Breast epithelium (tissue), 4 donors: Measurements from ENCODE around the gene ZNF423. TPM values are rescaled to one million over a fixed set of nuclear protein-coding genes. Genes with fewer than 3 reads are reported as not detected.

Experiments
- DNase-seq, 2 donors: peaks; one replicate each; pipeline ENCODE4 v3.0.0-alpha.2; 2019; ENCODE audit warnings: low spot score in 2 of 2
- H3K27ac ChIP-seq, 2 donors: fragments of 200-600 bp; sonication (generic) in 1 of 2; one replicate each; pipeline ENCODE4 v1.5.1; 2016 to 2019; ENCODE audit warnings: mild to moderate bottlenecking in 1 of 2
- H3K27me3 ChIP-seq, 2 donors: fragments of 200-600 bp; sonication (generic) in 1 of 2; one replicate each; pipeline versions ENCODE4 v1.5.1 to v1.6.0; 2017 to 2019; ENCODE audit warnings: control low read depth in 1 of 2, mild to moderate bottlenecking in 1 of 2
- H3K36me3 ChIP-seq: fragments of 200-600 bp; one replicate; pipeline ENCODE4 v1.5.1; 2019
- H3K4me1 ChIP-seq, 2 donors: fragments of 200-600 bp; sonication (generic); one replicate each; pipeline ENCODE4 v1.5.1; 2016 to 2019; ENCODE audit warnings: control low read depth in 1 of 2
- H3K4me3 ChIP-seq, 3 donors: fragments of 200-600 bp; sonication (generic); 1 replicate in 2 of 3; 2 replicates in 1 of 3; pipeline ENCODE4 v1.5.1; 2016 to 2019; ENCODE audit warnings: mild to moderate bottlenecking in 3 of 3, moderate library complexity in 2 of 3
- H3K9me3 ChIP-seq, 2 donors: fragments of 200-600 bp; sonication (generic) in 1 of 2; one replicate each; pipeline ENCODE4 v1.5.1; 2016 to 2019; ENCODE audit warnings: control low read depth in 1 of 2
- POLR2A ChIP-seq: fragments of 450-650 bp; IDR thresholded peaks from one replicate; pipeline ENCODE4 v1.6.1; 2016; ENCODE audit warnings: antibody characterized with exemption, mild to moderate bottlenecking, moderate library complexity
- POLR2AphosphoS5 ChIP-seq, 3 donors: sonication (generic); formaldehyde crosslinking; IDR thresholded peaks; one replicate each; pipeline ENCODE4 v1.6.1; 2017; ENCODE audit warnings: antibody characterized with exemption in 3 of 3
- intact Hi-C: fragments of 100-400 bp; cut with DNase I; formaldehyde crosslinking; loops from one replicate; pipeline ENCODE4 v1.15.1; 2023; ENCODE audit warnings: low total_unique reads
- total RNA-seq, 3 donors: library from RNA; depleted of rRNA; stranded (reverse); fragments of >200 nt; gene quantifications; one replicate each; pipeline ENCODE4 v1.1.0, GENCODE V29; 2016
- TF ChIP-seq, protein P1 (sequence below), 3 donors: fragments of 450-650 bp; IDR thresholded peaks; one replicate each; pipeline ENCODE4 v1.5.1; 2016 to 2017; ENCODE audit warnings: antibody characterized with exemption in 3 of 3, mild to moderate bottlenecking in 3 of 3, moderate library complexity in 3 of 3

The ZNF423 gene
- total RNA-seq, 3 donors from 2014 or later, result 4.7 to 8.0 (median 5.9) TPM

DNA sequence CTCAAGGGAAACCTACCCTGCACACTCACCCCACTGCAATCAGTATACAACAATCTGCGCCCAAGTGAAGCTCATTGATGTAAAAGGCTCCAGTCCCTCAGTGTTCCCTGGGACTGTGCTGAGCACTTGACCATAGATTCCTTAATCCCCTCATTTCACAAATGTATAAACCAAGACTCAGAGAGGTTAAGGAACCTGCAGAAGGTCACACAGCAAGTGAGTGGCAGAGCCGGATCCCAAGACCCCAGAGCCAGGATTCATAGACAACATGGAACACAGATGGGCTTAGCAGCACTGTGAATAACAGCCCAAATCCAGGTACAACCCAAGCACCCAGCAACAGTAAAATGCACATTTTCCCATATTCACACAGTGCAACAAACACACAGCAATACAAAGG, 256.6 kb downstream of the ZNF423 start:
- no peak for DNase-seq
- no peak overlapping the region for H3K27ac ChIP-seq
- intact Hi-C loops, result no loop called here
- H3K27me3 ChIP-seq, result no peaks in the 10 kb centered on the region
- H3K4me3 ChIP-seq, result no peak overlapping the region
- peaks cover 0 to 4% of the 10 kb centered on the region in 2 donors for H3K4me1 ChIP-seq
- H3K9me3 ChIP-seq, result no peaks in the 10 kb centered on the region
- TF ChIP-seq POLR2A (no peak), POLR2AphosphoS5 (IDR thresholded peaks at IDR 0.05) (no peak)
- TF ChIP-seq, protein P1, sequence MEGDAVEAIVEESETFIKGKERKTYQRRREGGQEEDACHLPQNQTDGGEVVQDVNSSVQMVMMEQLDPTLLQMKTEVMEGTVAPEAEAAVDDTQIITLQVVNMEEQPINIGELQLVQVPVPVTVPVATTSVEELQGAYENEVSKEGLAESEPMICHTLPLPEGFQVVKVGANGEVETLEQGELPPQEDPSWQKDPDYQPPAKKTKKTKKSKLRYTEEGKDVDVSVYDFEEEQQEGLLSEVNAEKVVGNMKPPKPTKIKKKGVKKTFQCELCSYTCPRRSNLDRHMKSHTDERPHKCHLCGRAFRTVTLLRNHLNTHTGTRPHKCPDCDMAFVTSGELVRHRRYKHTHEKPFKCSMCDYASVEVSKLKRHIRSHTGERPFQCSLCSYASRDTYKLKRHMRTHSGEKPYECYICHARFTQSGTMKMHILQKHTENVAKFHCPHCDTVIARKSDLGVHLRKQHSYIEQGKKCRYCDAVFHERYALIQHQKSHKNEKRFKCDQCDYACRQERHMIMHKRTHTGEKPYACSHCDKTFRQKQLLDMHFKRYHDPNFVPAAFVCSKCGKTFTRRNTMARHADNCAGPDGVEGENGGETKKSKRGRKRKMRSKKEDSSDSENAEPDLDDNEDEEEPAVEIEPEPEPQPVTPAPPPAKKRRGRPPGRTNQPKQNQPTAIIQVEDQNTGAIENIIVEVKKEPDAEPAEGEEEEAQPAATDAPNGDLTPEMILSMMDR (IDR thresholded peaks at IDR 0.05), result no peak
- no peaks in the 10 kb centered on the region for H3K36me3 ChIP-seq

DNA sequence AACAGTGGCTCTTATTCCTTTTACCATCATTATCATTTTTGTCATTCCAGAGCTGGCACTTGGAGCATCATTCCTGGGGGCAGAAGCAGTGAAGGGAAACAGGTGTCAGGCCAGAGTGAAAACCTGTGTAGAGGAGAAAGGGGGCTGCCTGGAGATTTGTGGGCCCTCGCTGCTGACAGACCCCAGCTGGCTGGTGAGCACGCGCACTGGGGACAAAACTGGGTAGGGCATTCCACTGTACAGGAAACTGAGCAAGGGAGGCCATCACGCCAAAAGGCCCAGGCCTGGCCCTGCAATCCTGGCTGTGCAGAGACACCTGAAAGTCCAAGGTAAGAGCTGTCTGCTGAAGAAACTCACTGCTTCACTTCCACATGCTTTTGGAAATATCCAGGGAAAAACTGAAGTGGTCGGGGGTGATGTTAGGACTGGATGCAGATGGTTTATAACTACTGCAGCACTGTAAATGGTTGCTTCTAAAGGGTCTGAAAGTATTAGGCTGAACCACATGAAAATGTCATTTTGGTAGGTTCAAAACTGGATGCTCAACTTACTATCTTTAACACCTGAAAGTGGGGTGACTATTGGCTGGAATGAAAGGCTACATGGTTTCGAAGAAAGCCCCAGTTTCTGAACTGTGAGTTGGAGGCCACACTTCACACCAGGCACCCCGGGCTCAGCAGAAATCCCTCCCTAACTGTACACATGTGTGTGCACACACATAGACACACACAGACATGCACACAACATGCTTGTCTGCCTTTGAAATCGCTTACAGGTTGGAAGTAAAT, 257.3 kb downstream of the ZNF423 start:
- H3K27me3 ChIP-seq, result no peaks in the 10 kb centered on the region
- H3K27ac ChIP-seq, result no peak overlapping the region
- no peak for DNase-seq
- intact Hi-C loops, result no loop called here
- H3K4me3 ChIP-seq, result no peak overlapping the region
- H3K4me1 ChIP-seq, result peaks cover 0 to 4% of the 10 kb centered on the region in 2 donors
- TF ChIP-seq POLR2AphosphoS5 (IDR thresholded peaks at IDR 0.05) (no peak), POLR2A (no peak)
- TF ChIP-seq, protein P1 (IDR thresholded peaks at IDR 0.05), result no peak
- H3K36me3 ChIP-seq, result no peaks in the 10 kb centered on the region
- H3K9me3 ChIP-seq, result no peaks in the 10 kb centered on the region

DNA sequence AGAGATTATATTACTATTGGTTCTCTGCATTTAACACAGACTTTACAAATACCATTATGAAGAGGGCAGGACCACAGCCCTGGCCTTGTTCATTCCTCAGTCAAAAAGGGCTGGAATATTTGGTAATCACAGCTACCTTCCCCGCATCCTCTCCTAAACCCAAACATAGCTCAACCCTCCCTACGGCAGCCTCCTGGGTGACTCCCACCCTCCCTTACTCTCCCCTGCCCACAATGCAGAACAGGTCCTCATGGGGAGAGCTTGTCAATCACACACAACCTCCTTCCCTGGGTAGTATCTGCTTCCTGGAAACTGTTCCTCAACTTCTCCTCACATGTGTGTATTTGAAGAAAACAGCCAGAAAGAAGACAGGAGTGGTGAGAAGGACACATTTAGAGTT, 258.1 kb downstream of the ZNF423 start:
- no peaks in the 10 kb centered on the region for H3K27me3 ChIP-seq
- H3K4me1 ChIP-seq, result peaks cover 0 to 4% of the 10 kb centered on the region in 2 donors
- TF ChIP-seq, protein P1 (IDR thresholded peaks at IDR 0.05), result no peak
- no peak for TF ChIP-seq POLR2AphosphoS5 (IDR thresholded peaks at IDR 0.05)
- no peak for TF ChIP-seq POLR2A
- no peak overlapping the region for H3K27ac ChIP-seq
- H3K4me3 ChIP-seq, result no peak overlapping the region
- no peaks in the 10 kb centered on the region for H3K36me3 ChIP-seq
- no peaks in the 10 kb centered on the region for H3K9me3 ChIP-seq
- no peak for DNase-seq
- intact Hi-C loops, result no loop called here

DNA sequence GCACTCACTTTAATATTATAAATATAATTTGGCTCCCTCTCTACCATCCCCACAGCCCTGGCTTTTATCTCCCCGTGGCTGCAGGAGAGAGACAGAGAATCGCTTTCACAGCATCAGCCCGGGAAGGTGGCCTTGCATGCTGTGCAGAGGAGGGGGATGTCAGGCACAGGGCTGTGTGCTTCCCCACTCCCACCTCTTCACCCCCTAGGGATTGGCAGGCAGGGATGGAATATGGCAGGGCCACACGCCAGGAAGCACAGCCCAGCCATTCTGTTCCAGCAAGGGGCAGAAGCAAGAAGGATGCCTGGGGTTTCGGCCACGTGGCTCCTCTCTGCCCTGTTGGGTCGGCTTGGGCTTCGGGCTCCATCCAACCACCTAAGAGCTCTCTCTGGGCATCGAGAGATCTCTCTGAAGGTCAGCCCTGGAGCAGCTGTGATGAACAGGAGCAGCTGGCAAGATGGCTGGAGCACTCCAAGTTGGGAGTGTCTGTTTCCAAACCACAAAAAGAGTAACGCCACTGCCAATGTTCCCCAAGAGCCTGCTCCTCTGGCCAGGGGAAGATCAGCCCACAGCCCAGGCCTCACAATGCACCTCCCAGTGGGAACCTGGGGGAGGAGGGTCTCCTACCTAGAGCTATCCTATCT, 259.1 kb downstream of the ZNF423 start:
- intact Hi-C loops, result no loop called here
- TF ChIP-seq, protein P1 (IDR thresholded peaks at IDR 0.05), result no peak
- TF ChIP-seq POLR2AphosphoS5 (IDR thresholded peaks at IDR 0.05) (no peak), POLR2A (no peak)
- Histone ChIP-seq H3K9me3 (no peaks in the 10 kb centered on the region), H3K4me3 (no peak overlapping the region), H3K27me3 (no peaks in the 10 kb centered on the region), H3K36me3 (no peaks in the 10 kb centered on the region), H3K27ac (peak overlapping the region in 1 of 2 donors; percentile 38), H3K4me1 (peaks cover 0 to 4% of the 10 kb centered on the region in 2 donors)
- DNase-seq, result no peak

DNA sequence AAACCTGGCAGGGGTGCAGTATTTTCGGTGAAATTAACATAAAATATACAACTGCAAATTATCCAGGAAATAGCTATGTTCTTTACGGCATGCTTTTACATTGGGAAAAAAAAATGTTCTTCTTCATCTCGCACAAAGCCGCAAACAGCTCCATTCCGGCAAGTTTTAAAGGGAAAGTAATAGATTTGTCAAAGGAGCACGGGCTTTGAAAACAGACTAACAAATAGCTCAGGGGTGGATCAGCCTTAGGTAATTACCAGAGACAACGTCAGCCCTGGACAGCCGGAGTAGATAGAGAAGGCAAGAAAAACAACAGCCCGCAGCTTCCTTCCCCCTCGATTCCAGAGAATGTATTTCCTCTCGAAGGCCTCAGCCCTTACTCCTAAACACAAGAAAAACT, 259.8 kb downstream of the ZNF423 start:
- Histone ChIP-seq H3K36me3 (no peaks in the 10 kb centered on the region), H3K27ac (peak overlapping the region in 1 of 2 donors; percentile 32)

More for the DNA sequence above, 259.8 kb downstream of the ZNF423 start:
- TF ChIP-seq POLR2AphosphoS5 (IDR thresholded peaks at IDR 0.05), result no peak
- no peak for TF ChIP-seq POLR2A
- TF ChIP-seq, protein P1 (IDR thresholded peaks at IDR 0.05), result no peak
- Histone ChIP-seq H3K4me1 (peaks cover 0 to 4% of the 10 kb centered on the region in 2 donors), H3K9me3 (no peaks in the 10 kb centered on the region), H3K4me3 (peak overlapping the region in 2 of 3 donors; percentile 17 to 49), H3K27me3 (no peaks in the 10 kb centered on the region)
- intact Hi-C loops, result no loop called here
- no peak for DNase-seq
